RWPE1 (cell line): ENCODE data around the gene NDEL1.
A peak's percentile ranks its signal among the peaks of the same experiment; 100 is the strongest.

Experiments
- CTCF ChIA-PET: fragments of 350-600 bp; sonication (Branson Sonifier 250); formaldehyde crosslinking; extraction: SDS; loops from one replicate; lab custom pipeline; 2021; lab: Yijun Ruan, JAX
- POLR2A ChIA-PET: fragments of 400-600 bp; formaldehyde crosslinking; extraction: SDS; loops from one replicate; lab custom pipeline; 2020; ENCODE audit warnings: antibody characterized with exemption; ENCODE audit not compliant: low non-redundant PET; lab: Yijun Ruan, JAX
- DNase-seq: peaks from one replicate; pipeline ENCODE4 v3.0.0; 2012; ENCODE audit warnings: low spot score
- H3K27ac ChIP-seq: fragments of 450-650 bp; 2 replicates; pipeline ENCODE4 v1.5.1; 2017
- TF ChIP-seq, protein P1 (sequence below): fragments of 450-650 bp; conservative IDR thresholded peaks from 2 replicates; pipeline ENCODE4 v1.5.1; 2017; ENCODE audit warnings: low read depth, mild to moderate bottlenecking

The NDEL1 gene

GRCh38 chr17:8468127-8468526 lies 32.4 kb downstream of the NDEL1 start:
- H3K27ac ChIP-seq, result no peak overlapping the region
- DNase-seq, result no peak
- TF ChIP-seq, protein P1, sequence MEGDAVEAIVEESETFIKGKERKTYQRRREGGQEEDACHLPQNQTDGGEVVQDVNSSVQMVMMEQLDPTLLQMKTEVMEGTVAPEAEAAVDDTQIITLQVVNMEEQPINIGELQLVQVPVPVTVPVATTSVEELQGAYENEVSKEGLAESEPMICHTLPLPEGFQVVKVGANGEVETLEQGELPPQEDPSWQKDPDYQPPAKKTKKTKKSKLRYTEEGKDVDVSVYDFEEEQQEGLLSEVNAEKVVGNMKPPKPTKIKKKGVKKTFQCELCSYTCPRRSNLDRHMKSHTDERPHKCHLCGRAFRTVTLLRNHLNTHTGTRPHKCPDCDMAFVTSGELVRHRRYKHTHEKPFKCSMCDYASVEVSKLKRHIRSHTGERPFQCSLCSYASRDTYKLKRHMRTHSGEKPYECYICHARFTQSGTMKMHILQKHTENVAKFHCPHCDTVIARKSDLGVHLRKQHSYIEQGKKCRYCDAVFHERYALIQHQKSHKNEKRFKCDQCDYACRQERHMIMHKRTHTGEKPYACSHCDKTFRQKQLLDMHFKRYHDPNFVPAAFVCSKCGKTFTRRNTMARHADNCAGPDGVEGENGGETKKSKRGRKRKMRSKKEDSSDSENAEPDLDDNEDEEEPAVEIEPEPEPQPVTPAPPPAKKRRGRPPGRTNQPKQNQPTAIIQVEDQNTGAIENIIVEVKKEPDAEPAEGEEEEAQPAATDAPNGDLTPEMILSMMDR, result no peak
- CTCF ChIA-PET, result interaction anchor here (0.7 kb wide), 1 partner anchor 428 kb away, joined by 3 read pairs; no protein-coding TSS in a partner anchor
- POLR2A ChIA-PET, result no interaction called here

DNA sequence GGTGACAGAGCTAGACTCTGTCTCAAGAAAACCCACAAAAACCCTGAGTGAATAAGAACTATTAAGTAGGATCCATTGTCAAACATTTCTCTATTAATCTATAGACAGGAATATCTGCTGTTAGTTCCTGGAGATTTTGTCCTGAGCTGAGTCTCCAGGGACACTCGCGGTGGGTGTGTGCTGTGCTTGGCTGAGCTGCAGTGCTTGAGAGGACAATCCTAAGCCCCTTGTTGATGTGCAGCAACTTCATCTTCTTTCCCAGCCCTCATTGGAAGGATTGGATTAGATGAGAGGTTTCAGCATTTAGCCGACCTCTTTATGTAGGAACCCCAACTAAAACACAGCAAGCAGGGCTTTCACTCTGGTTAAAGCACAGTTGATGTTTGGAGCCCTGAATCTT lies 33.3 kb downstream of the NDEL1 start:
- CTCF ChIA-PET, result interaction anchor here (0.6 to 0.7 kb wide), 2 partner anchors 58 to 427 kb away, joined by 3 read pairs; no protein-coding TSS in a partner anchor
- no peak for DNase-seq
- H3K27ac ChIP-seq, result peak overlapping the region; percentile 25
- TF ChIP-seq, protein P1, result no peak
- POLR2A ChIA-PET, result no interaction called here

DNA sequence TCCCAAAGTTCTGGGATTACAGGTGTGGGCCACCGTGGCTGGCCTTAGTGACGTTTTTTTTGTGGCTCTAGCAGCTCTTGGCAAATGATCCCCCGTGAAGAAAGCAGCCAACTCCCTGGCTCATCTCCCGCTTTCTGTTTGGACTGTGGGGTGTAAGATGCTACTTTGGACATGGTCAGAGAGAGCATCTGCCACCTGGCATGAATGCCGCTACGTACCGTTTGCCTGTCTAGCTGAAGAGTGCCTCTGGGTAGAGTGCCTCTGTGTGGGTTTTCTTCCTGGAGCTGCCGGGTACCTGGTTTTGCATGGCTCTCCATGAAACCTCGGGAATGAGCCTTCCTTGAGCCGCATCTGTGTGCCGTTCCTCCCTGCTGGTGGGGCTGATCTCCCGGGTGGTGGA lies 34.3 kb downstream of the NDEL1 start:
- ChIA-PET POLR2A (no interaction called here), CTCF (interaction anchor here (0.7 to 1.1 kb wide), 2 partner anchors 39 to 86 kb away, joined by 3 to 7 read pairs; no protein-coding TSS in a partner anchor)
- peak overlapping the region; percentile 43 for H3K27ac ChIP-seq
- TF ChIP-seq, protein P1, result no peak
- DNase-seq, result no peak

- peak overlapping the region; percentile 43 for H3K27ac ChIP-seq
- CTCF ChIA-PET, result interaction anchor here (0.7 to 1.1 kb wide), 2 partner anchors 39 to 87 kb away, joined by 3 to 7 read pairs; no protein-coding TSS in a partner anchor
- POLR2A ChIA-PET, result no interaction called here
- TF ChIP-seq, protein P1, result no peak
- DNase-seq, result peak; percentile 24
These were observed 34.9 kb downstream of the NDEL1 start for GRCh38 chr17:8470447-8471047.

GRCh38 chr17:8472663-8473062 lies 37.0 kb downstream of the NDEL1 start:
- ChIA-PET CTCF (interaction anchor here (0.5 kb wide), 1 partner anchor 21 kb away, joined by 3 read pairs; no protein-coding TSS in a partner anchor), POLR2A (no interaction called here)

DNA sequence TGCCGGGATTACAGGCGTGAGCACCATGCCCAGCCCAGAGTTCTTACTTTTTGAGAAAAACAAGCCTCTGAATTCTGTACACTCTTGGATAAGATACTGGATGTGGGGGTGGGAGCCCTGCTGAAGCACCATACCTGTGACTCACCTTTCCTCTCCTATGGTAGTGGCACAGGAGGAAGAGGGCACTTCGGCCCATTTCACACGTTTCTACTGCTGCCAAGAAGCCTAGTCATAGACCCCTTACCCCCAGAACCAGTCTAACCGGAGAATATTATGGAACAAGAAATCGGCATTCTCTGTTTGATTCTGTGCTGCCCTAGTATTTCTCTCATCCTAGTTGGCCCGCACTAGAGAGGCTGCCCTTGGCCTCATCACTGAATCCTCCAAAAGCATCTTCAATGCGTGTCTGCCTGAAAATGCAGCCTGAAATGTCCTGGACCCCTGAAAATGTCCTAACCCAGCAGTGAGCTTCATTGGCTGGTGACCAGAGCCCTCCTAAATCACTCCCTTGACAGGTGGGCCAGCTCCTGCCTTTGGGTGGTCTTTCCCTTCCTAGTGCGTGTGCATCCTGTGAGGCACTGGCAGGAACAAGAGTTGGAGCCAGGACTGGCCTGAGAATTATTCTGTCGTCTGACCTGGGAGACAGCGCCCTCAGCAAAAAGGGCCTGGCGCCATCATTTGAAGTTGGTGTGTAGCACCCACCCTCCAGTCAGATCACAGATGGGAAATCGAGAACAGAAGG lies 37.9 kb downstream of the NDEL1 start:
- POLR2A ChIA-PET, result no interaction called here
- CTCF ChIA-PET, result interaction anchor here (0.7 kb wide), 1 partner anchor 128 kb away, joined by 3 read pairs; no protein-coding TSS in a partner anchor
- DNase-seq, result no peak
- TF ChIP-seq, protein P1, result no peak
- H3K27ac ChIP-seq, result no peak overlapping the region

More at GRCh38 chr17:8472663-8473062, 37.0 kb downstream of the NDEL1 start:
- TF ChIP-seq, protein P1, result no peak
- no peak overlapping the region for H3K27ac ChIP-seq
- no peak for DNase-seq
